GM19372 (cell line): ENCODE results near the gene CLNK.

ENCODE experiments used
- ATAC-seq: cut with Tn5 transposase; IDR thresholded peaks from one replicate; pipeline ENCODE4 v1.9.1; 2021; ENCODE audit warnings: mild to moderate bottlenecking, low read depth, moderate library complexity; ENCODE audit not compliant: unreplicated experiment

Gene CLNK

GRCh38 chr4:10461850-10462400, 222.6 kb downstream of the CLNK start:
- no peak for ATAC-seq

GRCh38 chr4:10461091-10461849, 223.3 kb downstream of the CLNK start:
- ATAC-seq, result no peak

DNA sequence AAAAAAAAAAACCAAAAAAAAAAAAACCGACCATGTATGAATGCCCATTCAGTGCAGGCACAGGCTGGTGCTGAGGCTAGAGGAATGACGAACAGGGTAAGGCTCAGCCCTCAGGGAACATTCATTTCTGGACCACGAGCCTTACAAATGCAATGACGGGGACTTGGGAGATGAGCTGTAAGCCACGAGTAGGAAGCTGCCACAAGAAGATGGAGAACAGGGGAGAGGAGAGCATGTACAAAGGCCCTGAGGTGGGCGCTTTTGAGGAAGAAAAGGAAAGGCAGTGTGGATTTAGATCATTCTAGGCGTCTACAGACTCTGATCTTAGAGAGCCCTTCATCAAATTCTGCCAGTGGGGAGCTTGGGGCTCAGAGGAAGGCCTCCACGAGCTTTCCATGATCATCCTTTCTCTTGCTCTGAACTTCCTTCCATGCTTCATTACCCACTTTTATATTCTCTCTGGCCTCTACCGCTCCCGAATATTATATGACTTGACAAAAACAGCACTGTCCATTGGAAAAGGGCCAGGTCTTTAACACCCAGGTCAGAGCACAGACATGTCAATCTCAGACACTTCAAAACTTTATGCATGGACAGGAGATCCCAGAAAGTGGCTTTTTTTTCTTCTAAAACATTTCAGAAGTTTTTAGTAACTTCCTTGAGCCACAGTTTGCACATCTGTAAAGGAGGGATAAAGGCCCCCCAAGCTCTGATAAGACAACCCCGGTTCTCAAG, 224.1 kb downstream of the CLNK start:
- no peak for ATAC-seq

- no peak for ATAC-seq
These were observed 225.3 kb downstream of the CLNK start for GRCh38 chr4:10459305-10459704.

- no peak for ATAC-seq
These were observed 226.4 kb downstream of the CLNK start for GRCh38 chr4:10458177-10458576.

- peak; percentile 84 for ATAC-seq
These were observed 227.2 kb downstream of the CLNK start, which contains the start of gene ZNF518B for GRCh38 chr4:10457255-10457801. Gene ZNF518B (minus strand): TSS chr4:10457426. CDS start chr4:10446328, 11,098 bp downstream.

GRCh38 chr4:10456595-10457254, 227.8 kb downstream of the CLNK start:
- ATAC-seq, result peak; percentile 66

DNA sequence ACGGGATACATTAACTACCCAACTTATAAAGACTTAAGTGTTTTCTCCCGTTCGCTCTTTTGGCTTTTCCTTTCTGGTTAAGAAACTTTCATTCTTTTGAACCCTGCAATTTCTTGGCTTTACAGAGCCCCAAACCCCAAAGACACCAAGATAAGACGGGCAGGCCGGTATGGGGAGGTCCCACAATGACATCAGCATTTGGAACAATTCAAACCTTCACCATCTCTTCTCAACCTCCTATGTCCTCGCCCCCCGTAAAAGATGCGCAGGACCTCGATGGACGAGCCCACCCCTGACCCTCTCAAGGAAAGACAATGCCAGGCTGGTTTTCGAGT, 228.3 kb downstream of the CLNK start:
- ATAC-seq, result no peak

DNA sequence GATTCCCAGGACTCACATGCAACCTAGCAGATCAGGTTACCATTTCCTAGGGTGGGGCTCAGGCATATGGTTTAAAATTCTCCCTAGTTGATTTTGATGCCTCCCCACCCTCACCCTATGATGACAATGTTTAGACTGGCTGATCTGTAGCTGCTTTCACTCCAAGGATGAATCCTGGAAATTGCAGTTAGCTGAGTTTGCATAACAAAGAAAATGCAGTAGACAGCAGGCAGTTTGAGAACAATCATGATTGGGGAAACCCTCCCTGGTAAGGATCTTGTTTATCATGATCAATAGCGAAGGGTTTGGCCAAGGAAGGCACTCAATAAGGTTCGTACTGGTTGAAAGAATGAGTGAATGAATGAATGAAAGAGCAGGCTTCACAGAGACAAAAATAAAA, 229.4 kb downstream of the CLNK start:
- no peak for ATAC-seq

GRCh38 chr4:10454726-10455125, 229.8 kb downstream of the CLNK start:
- no peak for ATAC-seq

GRCh38 chr4:10454121-10454520, 230.4 kb downstream of the CLNK start:
- ATAC-seq, result no peak

- ATAC-seq, result no peak
These were observed 235.6 kb downstream of the CLNK start for GRCh38 chr4:10448991-10449390.

DNA sequence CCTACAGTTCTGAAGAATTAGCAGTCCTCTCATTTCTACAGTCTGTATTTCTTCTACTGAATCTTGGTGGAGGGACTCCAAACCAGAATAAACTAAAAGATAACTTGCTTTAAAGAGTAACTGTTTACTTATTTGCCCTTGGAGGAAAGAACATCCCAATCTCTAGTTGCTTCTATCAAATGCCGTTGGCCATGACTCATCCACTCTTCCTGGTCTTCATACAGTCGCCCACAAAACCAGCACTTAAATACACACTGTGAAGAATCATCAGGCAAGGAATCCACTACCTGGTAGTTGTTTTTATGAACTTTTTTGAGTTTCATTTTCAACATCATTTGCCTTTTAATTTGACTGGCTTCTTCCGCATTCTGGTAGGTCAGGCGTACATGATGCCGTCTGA, 241.6 kb downstream of the CLNK start:
- no peak for ATAC-seq

- ATAC-seq, result no peak
These were observed 243.1 kb downstream of the CLNK start for GRCh38 chr4:10441512-10441911.

GRCh38 chr4:10438924-10439323, 245.6 kb downstream of the CLNK start:
- no peak for ATAC-seq

DNA sequence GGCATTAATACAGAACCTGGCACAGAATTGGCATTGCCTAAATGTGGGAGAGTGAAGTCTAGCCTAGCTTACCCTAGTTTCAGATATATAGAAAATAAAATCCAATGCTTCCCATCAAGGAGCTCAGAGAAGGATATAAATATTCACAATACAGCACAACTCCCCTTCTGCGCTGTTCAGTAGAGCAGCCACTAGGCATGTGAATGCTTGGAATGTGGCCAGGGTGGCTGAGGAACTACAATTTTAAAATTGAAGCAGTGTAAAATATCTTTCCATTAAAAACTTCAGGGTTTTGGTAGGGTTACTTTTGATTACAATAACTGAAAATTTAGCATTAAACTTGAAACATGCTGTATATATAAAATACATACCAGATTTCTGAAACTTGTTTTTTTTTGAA, 246.8 kb downstream of the CLNK start:
- ATAC-seq, result no peak
